Fibroblast of mammary gland (primary cell): ENCODE data around the gene IARS2.
"Not testable (repeated sequence)": the region's sequence is repeated elsewhere in the genome, so short reads cannot be mapped to it uniquely, and the experiment has no call there.

Source experiments
- DNase-seq: peaks from one replicate; pipeline ENCODE4 v3.0.0-alpha.2; 2010; ENCODE audit warnings: low read depth
- H3K4me3 ChIP-seq: 2 replicates; pipeline ENCODE4 v1.5.1; 2011; ENCODE audit warnings: low read depth, mild to moderate bottlenecking, low read length, moderate library complexity; ENCODE audit not compliant: control insufficient read depth
- TF ChIP-seq, protein P1 (sequence below): conservative IDR thresholded peaks from 2 replicates; pipeline ENCODE4 v1.5.1; 2011; ENCODE audit warnings: low read depth, low read length, inconsistent platforms; ENCODE audit not compliant: control insufficient read depth, insufficient read depth

Gene IARS2

DNA sequence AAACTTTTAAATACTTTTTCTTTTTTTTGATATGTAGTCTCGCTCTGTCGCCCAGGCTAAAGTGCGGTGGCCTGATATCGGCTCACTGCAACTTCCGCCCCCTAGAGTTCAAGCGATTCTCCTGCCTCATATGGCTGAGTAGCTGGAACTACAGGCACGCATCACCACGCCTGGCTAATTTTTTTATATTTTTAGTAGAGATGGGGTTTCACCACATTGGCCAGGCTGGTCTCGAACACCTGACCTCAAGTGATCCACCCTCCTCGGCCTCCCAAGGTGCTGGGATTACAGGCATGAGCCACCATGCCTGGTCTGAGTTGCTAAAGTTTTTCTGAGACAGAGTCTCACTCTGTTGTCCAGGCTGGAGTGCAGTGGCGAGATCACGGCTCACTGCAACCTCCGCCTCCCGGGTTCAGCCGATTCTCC lies 7.7 kb upstream of the IARS2 start:
- DNase-seq = not testable (repeated sequence)

DNA sequence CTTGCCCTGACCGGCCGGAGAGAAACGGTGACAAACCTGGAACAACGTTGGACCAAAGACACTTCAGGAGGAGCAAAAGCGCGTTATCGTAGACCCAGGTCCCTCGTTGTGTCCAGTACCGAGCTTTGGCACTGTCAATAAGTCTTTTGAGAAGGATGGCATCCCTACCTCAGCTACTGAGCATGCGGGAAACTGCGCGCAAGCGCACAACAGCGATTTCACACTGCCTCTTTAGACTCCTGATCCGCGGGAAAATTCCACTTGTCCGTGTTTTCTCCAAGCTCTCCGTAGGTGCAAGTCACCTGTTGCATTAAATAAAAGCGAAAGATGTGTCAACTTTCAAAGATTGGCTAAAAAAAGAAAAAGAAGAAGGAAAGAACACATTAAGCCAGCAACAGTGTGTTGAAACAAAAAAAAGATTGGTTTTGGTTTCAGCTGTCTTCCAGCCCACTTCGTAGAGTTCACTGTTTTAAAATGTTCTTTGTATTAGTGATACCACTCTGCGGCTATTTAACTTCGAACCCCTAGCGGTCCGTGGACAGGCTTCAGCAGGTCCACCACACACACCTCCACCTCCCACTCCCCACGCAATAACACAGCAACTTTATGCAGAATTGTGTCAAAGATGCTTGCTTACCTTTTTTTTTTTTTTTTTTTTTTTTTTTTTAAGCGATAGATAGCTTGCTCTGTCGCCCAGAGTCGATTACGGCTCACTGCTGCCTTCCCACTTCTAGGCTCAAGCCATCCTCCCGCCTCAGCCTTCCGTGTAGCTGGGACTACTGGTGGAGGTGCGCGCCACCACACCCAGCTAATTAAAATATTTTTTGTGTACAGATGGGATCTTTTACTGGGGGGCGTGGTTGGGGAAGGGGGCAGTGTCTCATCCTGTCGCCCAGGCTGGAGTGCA lies 4.0 kb upstream of the IARS2 start, which contains the start of gene BPNT1:
TSS of gene BPNT1 (minus strand) at position 139 of the 907 bp plus-strand sequence. CDS start 9,942 bp downstream, outside the sequence.
- peak within 1 kb of the TSS; percentile 85 for H3K4me3 ChIP-seq
- DNase-seq = peak; percentile 92
- TF ChIP-seq, protein P1, sequence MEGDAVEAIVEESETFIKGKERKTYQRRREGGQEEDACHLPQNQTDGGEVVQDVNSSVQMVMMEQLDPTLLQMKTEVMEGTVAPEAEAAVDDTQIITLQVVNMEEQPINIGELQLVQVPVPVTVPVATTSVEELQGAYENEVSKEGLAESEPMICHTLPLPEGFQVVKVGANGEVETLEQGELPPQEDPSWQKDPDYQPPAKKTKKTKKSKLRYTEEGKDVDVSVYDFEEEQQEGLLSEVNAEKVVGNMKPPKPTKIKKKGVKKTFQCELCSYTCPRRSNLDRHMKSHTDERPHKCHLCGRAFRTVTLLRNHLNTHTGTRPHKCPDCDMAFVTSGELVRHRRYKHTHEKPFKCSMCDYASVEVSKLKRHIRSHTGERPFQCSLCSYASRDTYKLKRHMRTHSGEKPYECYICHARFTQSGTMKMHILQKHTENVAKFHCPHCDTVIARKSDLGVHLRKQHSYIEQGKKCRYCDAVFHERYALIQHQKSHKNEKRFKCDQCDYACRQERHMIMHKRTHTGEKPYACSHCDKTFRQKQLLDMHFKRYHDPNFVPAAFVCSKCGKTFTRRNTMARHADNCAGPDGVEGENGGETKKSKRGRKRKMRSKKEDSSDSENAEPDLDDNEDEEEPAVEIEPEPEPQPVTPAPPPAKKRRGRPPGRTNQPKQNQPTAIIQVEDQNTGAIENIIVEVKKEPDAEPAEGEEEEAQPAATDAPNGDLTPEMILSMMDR = no peak

More for the DNA sequence above, 7.7 kb upstream of the IARS2 start:
- not testable (repeated sequence) for H3K4me3 ChIP-seq
- TF ChIP-seq, protein P1 = peak; percentile 0

DNA sequence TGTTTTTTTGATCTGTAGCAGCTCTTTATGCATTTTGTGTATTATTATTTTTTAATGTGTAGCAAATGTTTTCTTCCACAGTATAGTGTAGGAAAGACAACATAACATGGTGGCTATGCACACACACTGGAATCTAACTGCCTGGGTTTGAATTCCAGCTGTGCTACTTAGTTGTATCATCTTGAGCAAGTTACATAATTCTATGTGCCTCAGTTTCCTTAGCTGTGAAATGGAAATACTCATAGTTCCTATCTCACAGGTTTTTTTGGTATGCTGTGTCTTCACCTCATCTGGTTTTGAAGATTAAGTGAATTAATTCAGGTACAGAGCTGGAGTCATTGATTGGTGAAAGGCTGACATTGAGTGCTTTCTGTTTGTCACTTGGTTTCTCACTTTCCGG lies 1.2 kb upstream of the IARS2 start:
- TF ChIP-seq, protein P1 = no peak
- DNase-seq = no peak
- H3K4me3 ChIP-seq = no peak overlapping the region

DNA sequence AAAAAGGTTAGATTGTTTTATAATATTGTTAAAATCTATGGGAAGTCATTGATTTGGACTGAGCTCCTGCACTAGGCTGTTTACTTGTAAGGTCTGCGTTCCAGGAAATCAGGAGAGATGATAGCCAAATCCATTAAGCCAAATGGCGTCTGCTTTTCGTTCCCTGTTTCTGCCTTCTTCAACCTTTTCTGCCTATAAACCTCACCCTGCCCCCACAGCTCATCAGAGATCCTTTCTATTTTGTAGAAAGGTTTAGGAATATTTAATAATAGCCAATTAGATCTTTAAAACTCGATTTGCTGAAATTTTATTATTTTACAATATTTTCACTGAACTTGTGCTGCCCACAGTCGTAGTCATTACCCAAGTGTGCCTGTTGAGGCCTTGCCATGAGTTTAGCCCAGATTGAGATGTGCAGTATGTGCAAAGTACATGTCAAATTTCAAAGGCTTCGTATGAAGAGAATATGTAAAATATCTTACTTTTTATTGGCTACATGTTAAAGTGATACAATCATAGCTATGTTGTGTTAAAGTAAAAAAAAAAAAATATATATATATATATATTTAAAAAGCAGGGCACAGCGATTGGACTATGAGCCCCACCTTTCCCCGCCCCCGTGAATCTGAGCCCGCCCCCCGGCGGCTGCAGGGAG lies 444 bp upstream of the IARS2 start:
- TF ChIP-seq, protein P1 = no peak
- DNase-seq = peak; percentile 3
- no peak overlapping the region for H3K4me3 ChIP-seq

DNA sequence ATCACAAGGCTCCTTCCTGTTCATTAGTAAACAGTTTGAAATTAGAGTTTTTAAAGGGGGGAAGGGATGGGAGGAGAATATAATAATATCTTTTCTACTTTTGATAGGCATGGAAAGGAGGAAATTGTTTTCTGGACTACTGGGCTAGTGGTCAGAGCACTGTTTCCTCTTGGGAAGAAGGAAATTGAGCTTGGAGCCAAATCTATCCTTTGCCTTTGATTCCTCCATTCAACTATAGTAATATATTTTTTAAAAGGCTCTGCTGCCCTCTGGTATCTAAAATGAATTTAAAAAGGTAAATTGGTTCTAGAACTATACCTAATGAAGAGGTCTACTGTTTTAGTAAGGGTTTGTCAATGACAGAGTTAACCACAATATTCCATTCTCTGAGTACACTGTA lies 5.9 kb downstream of the IARS2 start:
- H3K4me3 ChIP-seq = no peak overlapping the region
- TF ChIP-seq, protein P1 = no peak
- DNase-seq = no peak

DNA sequence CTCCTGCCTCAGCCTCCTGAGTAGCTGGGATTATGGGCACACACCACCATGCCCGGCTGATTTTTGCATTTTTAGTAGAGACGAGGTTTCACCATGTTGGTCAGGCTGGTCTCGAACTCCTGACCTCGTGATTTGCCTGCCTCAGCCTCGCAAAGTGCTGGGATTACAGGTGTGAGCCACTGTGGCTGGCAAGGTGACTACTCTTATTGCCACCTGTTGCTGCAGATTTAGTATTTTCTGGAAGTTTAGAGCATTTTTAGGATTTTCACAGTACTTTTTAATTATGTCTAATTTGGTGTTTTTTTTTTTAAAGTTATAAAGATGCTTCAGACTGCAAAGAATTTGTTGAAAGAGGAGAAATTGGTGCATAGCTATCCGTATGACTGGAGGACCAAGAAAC lies 16.5 kb downstream of the IARS2 start:
- DNase-seq, H3K4me3 ChIP-seq: not testable (repeated sequence)

DNA sequence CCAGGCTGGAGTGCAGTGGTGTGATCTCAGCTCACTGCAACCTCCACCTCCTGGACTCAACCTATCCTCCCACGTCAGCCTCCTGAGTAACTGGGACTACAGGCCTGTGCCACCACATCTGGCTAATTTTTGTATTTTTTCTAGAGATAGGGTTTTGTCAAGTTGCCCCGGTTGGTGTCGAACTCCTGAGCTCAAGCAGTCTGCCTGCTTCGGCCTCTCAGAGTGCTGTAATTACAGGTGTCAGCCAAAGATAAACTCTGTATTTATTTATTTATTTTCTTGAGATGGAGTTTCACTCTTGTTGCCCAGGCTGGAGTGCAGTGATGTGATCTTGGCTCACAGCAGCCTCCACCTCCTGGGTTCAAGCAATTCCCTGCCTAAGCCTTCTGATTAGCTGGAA lies 18.7 kb downstream of the IARS2 start:
- DNase-seq, H3K4me3 ChIP-seq: not testable (repeated sequence)
